Right atrium auricular region (tissue), 2 donors: ENCODE results near the gene SLC29A2. TPM values are rescaled to one million over a fixed set of nuclear protein-coding genes. Genes with fewer than 3 reads are reported as not detected.

ENCODE experiments used
- DNase-seq: peaks from one replicate; pipeline ENCODE4 v3.0.0-alpha.2; 2019; ENCODE audit warnings: low spot score
- H3K27ac ChIP-seq, 2 donors: fragments of 200-600 bp; sonication (generic); 1 replicate in 1 of 2; 2 replicates in 1 of 2; pipeline ENCODE4 v1.5.1; 2016 to 2019
- H3K27me3 ChIP-seq, 2 donors: fragments of 200-600 bp; sonication (generic); one replicate each; pipeline versions ENCODE4 v1.5.1 to v1.6.0; 2017 to 2019
- H3K36me3 ChIP-seq: fragments of 200-600 bp; sonication (generic); one replicate; pipeline ENCODE4 v1.5.1; 2016
- H3K4me1 ChIP-seq, 2 donors: fragments of 200-600 bp; sonication (generic); one replicate each; pipeline versions ENCODE4 v1.5.1 to v1.6.0; 2017 to 2019
- H3K4me3 ChIP-seq, 2 donors: fragments of 200-600 bp; sonication (generic); 1 replicate in 1 of 2; 2 replicates in 1 of 2; pipeline ENCODE4 v1.5.1; 2017 to 2019; ENCODE audit warnings: mild to moderate bottlenecking in 1 of 2, moderate library complexity in 1 of 2
- H3K9me3 ChIP-seq, 2 donors: fragments of 200-600 bp; sonication (generic); one replicate each; pipeline ENCODE4 v1.5.1; 2019
- total RNA-seq, 2 donors: library from RNA; depleted of rRNA; stranded (reverse); fragments of >200 nt; gene quantifications; one replicate each; pipeline ENCODE4 v1.1.0, GENCODE V29; 2016
- TF ChIP-seq, protein P1 (sequence below), 2 donors: fragments of 200-600 bp; sonication (generic); IDR thresholded peaks; one replicate each; pipeline ENCODE4 v1.5.1; 2019; ENCODE audit warnings: antibody characterized with exemption in 2 of 2

The SLC29A2 gene, protein sequence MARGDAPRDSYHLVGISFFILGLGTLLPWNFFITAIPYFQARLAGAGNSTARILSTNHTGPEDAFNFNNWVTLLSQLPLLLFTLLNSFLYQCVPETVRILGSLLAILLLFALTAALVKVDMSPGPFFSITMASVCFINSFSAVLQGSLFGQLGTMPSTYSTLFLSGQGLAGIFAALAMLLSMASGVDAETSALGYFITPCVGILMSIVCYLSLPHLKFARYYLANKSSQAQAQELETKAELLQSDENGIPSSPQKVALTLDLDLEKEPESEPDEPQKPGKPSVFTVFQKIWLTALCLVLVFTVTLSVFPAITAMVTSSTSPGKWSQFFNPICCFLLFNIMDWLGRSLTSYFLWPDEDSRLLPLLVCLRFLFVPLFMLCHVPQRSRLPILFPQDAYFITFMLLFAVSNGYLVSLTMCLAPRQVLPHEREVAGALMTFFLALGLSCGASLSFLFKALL
- 10 to 100 TPM; 16.9 to 19.9 TPM for total RNA-seq

DNA sequence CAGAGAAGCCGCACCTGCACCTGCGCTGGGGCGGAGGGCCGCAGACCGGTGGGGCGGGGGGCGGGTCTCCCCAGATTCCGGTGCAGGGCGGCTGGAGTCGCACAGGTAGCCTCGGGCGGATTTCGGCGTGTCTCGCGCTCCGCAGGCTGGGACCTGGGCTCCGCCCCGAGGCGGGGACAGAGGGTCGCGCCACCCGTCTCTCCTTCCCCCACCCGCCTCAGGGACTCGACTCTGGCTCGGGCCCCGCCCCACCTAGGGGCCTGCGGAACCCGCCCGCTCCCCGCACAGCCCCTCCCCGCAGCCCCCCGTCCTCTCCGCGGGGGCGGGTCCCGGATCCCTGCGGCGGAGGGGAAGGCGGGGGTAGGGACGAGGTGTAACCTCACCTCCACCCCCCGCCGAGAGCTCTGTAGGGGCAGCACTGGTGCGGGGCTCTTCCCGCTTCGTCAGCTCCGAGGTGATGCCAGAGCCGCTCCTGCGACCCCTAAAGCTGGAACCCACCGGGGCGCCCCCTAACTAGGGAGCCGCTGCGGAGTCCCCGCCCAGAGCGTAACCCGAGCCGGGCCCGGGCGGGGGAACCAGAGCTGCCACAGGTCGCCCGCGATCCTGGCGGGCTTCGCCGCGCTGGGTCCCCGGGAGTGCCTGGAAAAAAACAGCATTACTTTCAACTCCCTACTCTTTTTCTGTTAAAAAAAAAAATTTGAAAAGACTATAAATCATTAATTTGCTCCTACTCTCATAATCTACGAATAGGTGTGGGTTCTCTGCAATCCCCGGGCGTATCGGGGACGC, at the start of gene SLC29A2:
Gene SLC29A2, minus strand, starts transcription at position 134 of the 789 bp plus-strand sequence. CDS start 169 bp downstream, outside the sequence.
- TF ChIP-seq, protein P1, sequence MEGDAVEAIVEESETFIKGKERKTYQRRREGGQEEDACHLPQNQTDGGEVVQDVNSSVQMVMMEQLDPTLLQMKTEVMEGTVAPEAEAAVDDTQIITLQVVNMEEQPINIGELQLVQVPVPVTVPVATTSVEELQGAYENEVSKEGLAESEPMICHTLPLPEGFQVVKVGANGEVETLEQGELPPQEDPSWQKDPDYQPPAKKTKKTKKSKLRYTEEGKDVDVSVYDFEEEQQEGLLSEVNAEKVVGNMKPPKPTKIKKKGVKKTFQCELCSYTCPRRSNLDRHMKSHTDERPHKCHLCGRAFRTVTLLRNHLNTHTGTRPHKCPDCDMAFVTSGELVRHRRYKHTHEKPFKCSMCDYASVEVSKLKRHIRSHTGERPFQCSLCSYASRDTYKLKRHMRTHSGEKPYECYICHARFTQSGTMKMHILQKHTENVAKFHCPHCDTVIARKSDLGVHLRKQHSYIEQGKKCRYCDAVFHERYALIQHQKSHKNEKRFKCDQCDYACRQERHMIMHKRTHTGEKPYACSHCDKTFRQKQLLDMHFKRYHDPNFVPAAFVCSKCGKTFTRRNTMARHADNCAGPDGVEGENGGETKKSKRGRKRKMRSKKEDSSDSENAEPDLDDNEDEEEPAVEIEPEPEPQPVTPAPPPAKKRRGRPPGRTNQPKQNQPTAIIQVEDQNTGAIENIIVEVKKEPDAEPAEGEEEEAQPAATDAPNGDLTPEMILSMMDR (IDR thresholded peaks at IDR 0.05): no peak
- peaks cover 17% of the 10 kb centered on the region for H3K36me3 ChIP-seq
- peak within 1 kb of the TSS; percentile 84 to 93 for H3K27ac ChIP-seq
- no peak for DNase-seq
- peaks cover 0 to 46% of the 10 kb centered on the region in 2 donors for H3K4me1 ChIP-seq
- no peaks in the 10 kb centered on the region for H3K27me3 ChIP-seq
- no peaks in the 10 kb centered on the region for H3K9me3 ChIP-seq
- peak within 1 kb of the TSS; percentile 85 to 92 for H3K4me3 ChIP-seq

DNA sequence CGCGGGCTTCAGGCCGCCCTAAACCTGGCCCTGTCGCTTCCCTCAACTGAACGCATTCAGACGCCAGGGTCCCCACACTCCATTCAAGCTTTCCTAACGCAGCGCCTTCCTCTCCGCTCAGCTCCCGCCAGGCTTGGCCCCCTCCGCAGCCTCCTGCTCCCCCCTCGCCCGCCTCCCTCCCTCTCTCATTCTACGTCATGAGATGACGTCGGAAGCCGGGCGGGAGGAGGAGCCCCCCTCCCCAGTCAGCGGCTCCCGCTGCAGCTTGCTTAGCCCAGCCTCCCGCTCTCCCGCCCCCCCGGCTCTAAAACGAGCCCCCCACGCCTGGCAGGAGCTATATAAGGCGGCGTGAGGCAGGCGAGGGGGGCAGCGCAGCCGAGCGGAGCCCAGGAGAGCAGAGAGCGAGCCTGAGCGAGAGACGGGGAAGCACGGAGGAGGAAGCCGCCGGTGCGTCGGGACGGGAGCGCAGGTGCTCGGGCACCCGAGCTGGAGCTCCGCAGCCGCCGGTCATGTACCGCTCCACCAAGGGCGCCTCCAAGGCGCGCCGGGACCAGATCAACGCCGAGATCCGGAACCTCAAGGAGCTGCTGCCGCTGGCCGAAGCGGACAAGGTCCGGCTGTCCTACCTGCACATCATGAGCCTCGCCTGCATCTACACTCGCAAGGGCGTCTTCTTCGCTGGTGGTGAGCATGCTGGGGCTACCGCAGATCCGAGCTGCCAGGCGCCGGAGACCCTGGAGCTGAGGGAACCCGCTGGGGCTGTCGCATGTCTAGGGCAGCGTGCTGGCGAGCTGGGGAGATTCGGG, 49.3 kb upstream of the SLC29A2 start, which contains the start of gene NPAS4:
Gene NPAS4, plus strand, starts transcription at position 365 of the 806 bp plus-strand sequence. Its CDS starts 145 bp downstream, at position 510.
- TF ChIP-seq, protein P1 (IDR thresholded peaks at IDR 0.05): no peak
- Histone ChIP-seq H3K4me1 (peaks cover 0 to 39% of the 10 kb centered on the region in 2 donors), H3K27me3 (no peaks in the 10 kb centered on the region), H3K27ac (no peak within 1 kb of the TSS), H3K4me3 (no peak within 1 kb of the TSS), H3K9me3 (no peaks in the 10 kb centered on the region), H3K36me3 (peaks cover 6% of the 10 kb centered on the region)
- DNase-seq: no peak

DNA sequence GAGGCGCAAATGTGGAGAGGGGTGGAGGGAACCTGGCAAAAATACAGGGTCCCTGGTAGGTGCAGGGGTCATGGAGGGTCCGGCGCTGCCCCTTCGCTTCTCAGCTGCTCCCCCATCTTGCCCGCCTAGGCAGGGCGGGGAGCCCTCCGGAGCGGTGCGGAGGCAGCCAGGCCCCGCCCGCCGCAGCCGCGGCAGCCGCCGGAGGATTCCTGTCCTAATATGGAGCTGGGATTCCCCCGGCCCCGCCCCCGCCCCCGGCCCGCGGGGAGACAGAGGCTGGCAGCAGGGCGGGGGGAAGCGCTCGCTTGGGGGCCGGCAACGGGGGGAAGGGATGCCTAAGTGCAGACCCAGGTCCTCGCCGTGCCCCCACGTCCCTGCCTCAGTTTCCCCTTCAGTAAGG, 48.3 kb upstream of the SLC29A2 start:
- Histone ChIP-seq H3K4me1 (peaks cover 0 to 39% of the 10 kb centered on the region in 2 donors), H3K36me3 (peaks cover 6% of the 10 kb centered on the region), H3K9me3 (no peaks in the 10 kb centered on the region), H3K27ac (no peak overlapping the region), H3K27me3 (no peaks in the 10 kb centered on the region), H3K4me3 (no peak overlapping the region)
- DNase-seq: no peak
- TF ChIP-seq, protein P1 (IDR thresholded peaks at IDR 0.05): no peak

DNA sequence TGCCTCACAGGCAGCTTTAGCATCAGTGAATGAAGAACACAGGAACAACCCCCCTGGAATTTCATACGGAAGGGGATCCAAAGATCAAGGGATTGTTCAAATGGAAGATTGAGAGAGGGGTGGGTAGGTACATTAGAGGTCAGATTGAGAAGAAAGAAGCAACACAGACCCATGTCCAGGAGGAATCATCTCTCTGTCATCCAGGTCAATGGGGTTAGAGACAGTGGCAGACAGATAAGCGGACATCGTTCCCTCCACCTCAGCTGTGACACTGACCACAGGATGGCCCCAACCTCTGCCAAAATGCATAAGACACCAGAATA, 47.4 kb upstream of the SLC29A2 start:
- H3K4me3 ChIP-seq: no peak overlapping the region
- H3K27me3 ChIP-seq: no peaks in the 10 kb centered on the region
- no peaks in the 10 kb centered on the region for H3K9me3 ChIP-seq
- peaks cover 0 to 39% of the 10 kb centered on the region in 2 donors for H3K4me1 ChIP-seq
- TF ChIP-seq, protein P1 (IDR thresholded peaks at IDR 0.05): no peak
- no peak overlapping the region for H3K27ac ChIP-seq
- DNase-seq: no peak
- H3K36me3 ChIP-seq: peaks cover 3% of the 10 kb centered on the region

DNA sequence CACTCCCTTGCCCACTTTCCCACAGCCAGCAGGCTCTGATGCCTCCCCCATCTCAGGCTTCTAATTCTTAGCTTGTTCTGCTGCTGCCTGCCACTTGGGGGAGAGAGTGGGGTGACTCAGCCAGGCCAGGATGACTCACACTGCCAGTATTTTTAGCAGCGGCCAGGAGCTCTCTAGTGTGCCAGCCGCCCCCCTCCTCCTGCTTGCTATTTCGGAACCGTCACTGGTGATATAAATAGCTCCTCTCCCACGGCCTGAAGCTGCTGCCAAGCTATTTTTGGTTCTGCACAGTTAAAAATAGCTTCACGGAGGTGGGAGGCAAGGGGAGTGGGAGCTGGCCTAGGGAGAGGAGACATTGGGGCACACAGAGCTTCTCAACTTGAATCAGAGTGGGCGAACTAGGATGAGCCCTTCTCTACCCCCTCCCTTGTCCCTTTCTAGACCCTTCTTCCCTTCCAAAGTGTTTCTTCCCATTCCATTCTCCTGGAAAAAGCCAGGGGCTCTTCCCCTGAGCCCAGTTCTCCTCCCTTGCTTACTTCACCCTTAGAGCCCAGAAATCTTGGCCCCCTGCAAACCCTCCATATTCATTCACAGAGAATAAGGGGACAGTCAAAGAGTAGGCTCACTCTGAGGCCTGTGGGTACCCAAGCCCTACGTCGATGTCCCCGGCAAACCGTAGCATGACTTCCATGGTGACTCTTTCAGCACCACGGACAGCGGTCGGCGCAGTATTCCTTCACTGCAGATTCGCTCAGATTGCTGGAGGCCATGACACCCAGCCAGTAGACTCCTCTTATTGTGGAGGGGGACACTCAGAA, 46.8 kb upstream of the SLC29A2 start:
- peaks cover 0 to 39% of the 10 kb centered on the region in 2 donors for H3K4me1 ChIP-seq
- peak overlapping the region; percentile 47 to 53 for H3K27ac ChIP-seq
- TF ChIP-seq, protein P1 (IDR thresholded peaks at IDR 0.05): peak in 1 of 2 donors; percentile 59
- H3K9me3 ChIP-seq: no peaks in the 10 kb centered on the region
- H3K27me3 ChIP-seq: no peaks in the 10 kb centered on the region
- no peaks in the 10 kb centered on the region for H3K36me3 ChIP-seq
- H3K4me3 ChIP-seq: no peak overlapping the region
- DNase-seq: peak; percentile 78
